GM21576 (cell line): ENCODE measurements around the gene ZNF106.

ENCODE experiments used
- ATAC-seq: cut with Tn5 transposase; IDR thresholded peaks from one replicate; pipeline ENCODE4 v1.9.1; 2021; ENCODE audit warnings: mild to moderate bottlenecking, moderate library complexity; ENCODE audit not compliant: unreplicated experiment

ZNF106 gene

GRCh38 chr15:42409011-42409410, 81.9 kb downstream of the ZNF106 start:
- no peak for ATAC-seq

GRCh38 chr15:42408178-42408577, 82.8 kb downstream of the ZNF106 start:
- no peak for ATAC-seq

- ATAC-seq = no peak
Observed at GRCh38 chr15:42405863-42406482, 85.0 kb downstream of the ZNF106 start.

GRCh38 chr15:42404461-42405235, 86.3 kb downstream of the ZNF106 start:
- ATAC-seq = no peak

GRCh38 chr15:42403389-42403788, 87.6 kb downstream of the ZNF106 start:
- ATAC-seq = no peak

GRCh38 chr15:42402455-42403205, 88.3 kb downstream of the ZNF106 start:
- no peak for ATAC-seq

- no peak for ATAC-seq
Observed at GRCh38 chr15:42401544-42402454, 89.1 kb downstream of the ZNF106 start.

GRCh38 chr15:42395838-42396237, 95.1 kb downstream of the ZNF106 start:
- ATAC-seq = no peak

GRCh38 chr15:42394106-42394505, 96.8 kb downstream of the ZNF106 start:
- ATAC-seq = no peak

- no peak for ATAC-seq
Observed at GRCh38 chr15:42392309-42393024, 98.5 kb downstream of the ZNF106 start.

- ATAC-seq = no peak
Observed at GRCh38 chr15:42387603-42388002, 103.3 kb downstream of the ZNF106 start.

GRCh38 chr15:42385980-42386700, 104.8 kb downstream of the ZNF106 start:
- no peak for ATAC-seq

GRCh38 chr15:42385206-42385979, 105.5 kb downstream of the ZNF106 start:
- no peak for ATAC-seq

- no peak for ATAC-seq
Observed at GRCh38 chr15:42384597-42384996, 106.3 kb downstream of the ZNF106 start.

GRCh38 chr15:42378011-42378410, 112.9 kb downstream of the ZNF106 start:
- ATAC-seq = no peak

- no peak for ATAC-seq
Observed at GRCh38 chr15:42375941-42376340, 115.0 kb downstream of the ZNF106 start.

- ATAC-seq = no peak
Observed at GRCh38 chr15:42375252-42375651, 115.7 kb downstream of the ZNF106 start.

GRCh38 chr15:42374810-42375209, 116.1 kb downstream of the ZNF106 start:
- ATAC-seq = no peak

- no peak for ATAC-seq
Observed at GRCh38 chr15:42373936-42374335, 117.0 kb downstream of the ZNF106 start.
